ENCODE measurements around the gene SEPTIN10.
"Not testable (repeated sequence)": the region's sequence is repeated elsewhere in the genome, so short reads cannot be mapped to it uniquely, and the experiment has no call there.

Gene SEPTIN10

GRCh38 chr2:109613922-109614714 is at the start of gene SEPTIN10, which contains the start of gene SOWAHC:
Gene SEPTIN10, minus strand, starts transcription at chr2:109613966. Its CDS starts 139 bp downstream, at chr2:109613827.
Gene SOWAHC, plus strand, starts transcription at chr2:109614364. Its CDS starts 126 bp downstream, at chr2:109614490.
- DNase-seq, result peak; percentile 83

GRCh38 chr2:109662889-109663288 is 49.1 kb upstream of the SEPTIN10 start:
- no peak for DNase-seq

- DNase-seq, result no peak
Observed at GRCh38 chr2:109660046-109660860, 46.5 kb upstream of the SEPTIN10 start.

- DNase-seq, result no peak
Observed at GRCh38 chr2:109659396-109660045, 45.8 kb upstream of the SEPTIN10 start.

GRCh38 chr2:109655287-109655686 is 41.5 kb upstream of the SEPTIN10 start:
- DNase-seq, result no peak

GRCh38 chr2:109654326-109655050 is 40.7 kb upstream of the SEPTIN10 start:
- DNase-seq, result no peak

GRCh38 chr2:109649736-109650695 is 36.2 kb upstream of the SEPTIN10 start:
- DNase-seq, result no peak

- no peak for DNase-seq
Observed at GRCh38 chr2:109648041-109648527, 34.3 kb upstream of the SEPTIN10 start.

GRCh38 chr2:109647636-109648035 is 33.9 kb upstream of the SEPTIN10 start:
- DNase-seq, result no peak

GRCh38 chr2:109646961-109647360 is 33.2 kb upstream of the SEPTIN10 start:
- no peak for DNase-seq

GRCh38 chr2:109645412-109646184 is 31.8 kb upstream of the SEPTIN10 start:
- DNase-seq, result no peak

- DNase-seq, result no peak
Observed at GRCh38 chr2:109644571-109645275, 31.0 kb upstream of the SEPTIN10 start.

GRCh38 chr2:109640000-109640399 is 26.2 kb upstream of the SEPTIN10 start:
- DNase-seq, result not testable (repeated sequence)

- no peak for DNase-seq
Observed at GRCh38 chr2:109638795-109639194, 25.0 kb upstream of the SEPTIN10 start.

- no peak for DNase-seq
Observed at GRCh38 chr2:109637749-109638570, 24.2 kb upstream of the SEPTIN10 start.

GRCh38 chr2:109636317-109636716 is 22.6 kb upstream of the SEPTIN10 start:
- no peak for DNase-seq

GRCh38 chr2:109635426-109636304 is 21.9 kb upstream of the SEPTIN10 start:
- no peak for DNase-seq
